ENCODE measurements around the gene CTAG2.

CTAG2 gene

DNA sequence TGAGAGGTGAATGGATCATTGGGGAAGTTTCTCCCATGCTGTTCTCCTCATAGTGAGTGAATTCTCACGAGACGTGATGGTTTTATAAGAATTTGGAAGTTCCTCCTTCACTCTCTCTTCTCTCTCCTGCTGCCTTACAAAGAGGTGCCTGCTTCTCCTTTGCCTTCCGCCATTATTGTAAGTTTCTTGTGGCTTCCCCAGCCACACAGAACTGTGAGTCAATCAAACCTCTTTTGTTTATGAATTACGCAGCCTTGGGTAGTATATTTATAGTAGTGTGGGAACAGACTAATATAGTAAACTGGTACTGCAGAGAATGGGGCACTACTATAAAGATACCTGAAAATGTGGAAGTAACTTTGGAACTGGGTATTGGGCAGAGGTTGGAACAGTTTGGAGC, 7.8 kb upstream of the CTAG2 start:
- no peak overlapping the region for H3K27ac ChIP-seq
- TF ChIP-seq, protein P1, sequence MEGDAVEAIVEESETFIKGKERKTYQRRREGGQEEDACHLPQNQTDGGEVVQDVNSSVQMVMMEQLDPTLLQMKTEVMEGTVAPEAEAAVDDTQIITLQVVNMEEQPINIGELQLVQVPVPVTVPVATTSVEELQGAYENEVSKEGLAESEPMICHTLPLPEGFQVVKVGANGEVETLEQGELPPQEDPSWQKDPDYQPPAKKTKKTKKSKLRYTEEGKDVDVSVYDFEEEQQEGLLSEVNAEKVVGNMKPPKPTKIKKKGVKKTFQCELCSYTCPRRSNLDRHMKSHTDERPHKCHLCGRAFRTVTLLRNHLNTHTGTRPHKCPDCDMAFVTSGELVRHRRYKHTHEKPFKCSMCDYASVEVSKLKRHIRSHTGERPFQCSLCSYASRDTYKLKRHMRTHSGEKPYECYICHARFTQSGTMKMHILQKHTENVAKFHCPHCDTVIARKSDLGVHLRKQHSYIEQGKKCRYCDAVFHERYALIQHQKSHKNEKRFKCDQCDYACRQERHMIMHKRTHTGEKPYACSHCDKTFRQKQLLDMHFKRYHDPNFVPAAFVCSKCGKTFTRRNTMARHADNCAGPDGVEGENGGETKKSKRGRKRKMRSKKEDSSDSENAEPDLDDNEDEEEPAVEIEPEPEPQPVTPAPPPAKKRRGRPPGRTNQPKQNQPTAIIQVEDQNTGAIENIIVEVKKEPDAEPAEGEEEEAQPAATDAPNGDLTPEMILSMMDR (IDR thresholded peaks at IDR 0.05) = no peak
- TF ChIP-seq ZFX (IDR thresholded peaks at IDR 0.05; ENCODE audit: borderline replicate concordance) = no peak

DNA sequence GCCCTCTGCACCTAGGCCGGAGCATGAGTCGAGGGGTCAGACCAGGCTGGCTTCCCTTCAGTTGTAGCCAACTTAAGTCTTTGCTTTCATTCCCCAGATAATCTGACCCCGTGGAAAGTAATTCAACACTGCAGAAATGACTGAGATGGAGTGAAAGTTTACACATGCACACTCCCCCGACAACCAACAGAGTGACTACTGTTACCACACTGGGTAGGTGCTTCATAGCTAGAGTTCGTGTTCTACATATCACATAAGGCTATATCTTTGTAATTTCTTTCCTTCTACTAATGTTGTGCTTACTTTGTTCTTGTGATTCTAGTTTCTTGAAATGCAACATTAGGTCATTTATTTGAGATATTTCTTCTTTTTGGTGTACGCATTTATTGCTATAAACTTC, 7.2 kb upstream of the CTAG2 start:
- no peak for TF ChIP-seq ZFX (IDR thresholded peaks at IDR 0.05; ENCODE audit: borderline replicate concordance)
- TF ChIP-seq, protein P1 (IDR thresholded peaks at IDR 0.05) = no peak
- no peak overlapping the region for H3K27ac ChIP-seq

GRCh38 chrX:154658957-154659356, 5.6 kb upstream of the CTAG2 start:
- H3K27ac ChIP-seq = no peak overlapping the region
- TF ChIP-seq ZFX (IDR thresholded peaks at IDR 0.05; ENCODE audit: borderline replicate concordance) = no peak
- TF ChIP-seq, protein P1 (IDR thresholded peaks at IDR 0.05) = no peak

GRCh38 chrX:154658187-154658586, 4.8 kb upstream of the CTAG2 start:
- TF ChIP-seq, protein P1 (IDR thresholded peaks at IDR 0.05) = no peak
- TF ChIP-seq ZFX (IDR thresholded peaks at IDR 0.05; ENCODE audit: borderline replicate concordance) = no peak
- no peak overlapping the region for H3K27ac ChIP-seq

- TF ChIP-seq, protein P1 (IDR thresholded peaks at IDR 0.05) = no peak
- TF ChIP-seq ZFX (IDR thresholded peaks at IDR 0.05; ENCODE audit: borderline replicate concordance) = no peak
- H3K27ac ChIP-seq = no peak overlapping the region
These were observed 3.9 kb upstream of the CTAG2 start for GRCh38 chrX:154657226-154657805.

- TF ChIP-seq, protein P1 (IDR thresholded peaks at IDR 0.05) = no peak
- TF ChIP-seq ZFX (IDR thresholded peaks at IDR 0.05; ENCODE audit: borderline replicate concordance) = no peak
- no peak overlapping the region for H3K27ac ChIP-seq
These were observed 2.4 kb upstream of the CTAG2 start for GRCh38 chrX:154655786-154656185.

DNA sequence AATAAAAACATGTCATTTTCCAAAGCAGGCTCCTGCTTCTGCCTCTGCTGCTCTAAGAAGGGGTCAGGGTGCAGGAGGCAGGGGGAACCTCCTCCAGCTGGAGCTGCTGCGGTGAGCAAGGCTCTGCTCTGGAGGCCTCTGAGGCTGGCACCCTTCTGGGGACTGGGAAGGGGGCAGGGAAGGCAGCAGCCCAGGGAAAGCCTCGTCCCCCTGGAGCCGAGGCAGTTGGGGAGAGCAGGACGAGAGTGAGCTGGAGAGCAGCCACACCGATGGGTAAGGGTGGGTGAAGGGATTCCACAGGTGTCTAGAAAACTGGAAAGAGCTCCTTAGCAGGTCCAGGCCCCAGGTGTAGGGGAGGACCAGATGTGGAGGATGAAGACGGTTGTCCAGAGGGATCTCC, 2.0 kb upstream of the CTAG2 start:
- H3K27ac ChIP-seq = no peak overlapping the region
- no peak for TF ChIP-seq ZFX (IDR thresholded peaks at IDR 0.05; ENCODE audit: borderline replicate concordance)
- TF ChIP-seq, protein P1 (IDR thresholded peaks at IDR 0.05) = no peak
